ENCODE results near the gene HSPA2. TPM values are rescaled to one million over a fixed set of nuclear protein-coding genes. Genes with fewer than 3 reads are reported as not detected.

Gene HSPA2
- total and polyA plus RNA-seq, 12 donors = 3.4 to 74.6 (median 7.9) TPM

- Histone ChIP-seq H3K36me3 (replicated peaks in 1 of 2) (no peaks in the 10 kb centered on the region), H3K4me3 (no peak overlapping the region), H3K9me3 (replicated peaks in 1 of 3) (no peaks in the 10 kb centered on the region), H3K27me3 (no peaks in the 10 kb centered on the region), H3K27ac (no peak overlapping the region), H3K4me1 (replicated peaks in 1 of 2) (peaks cover 7 to 15% of the 10 kb centered on the region in 2 donors)
- intact Hi-C loops (cut with DNase I) = no loop called here
- TF ChIP-seq, protein P1, sequence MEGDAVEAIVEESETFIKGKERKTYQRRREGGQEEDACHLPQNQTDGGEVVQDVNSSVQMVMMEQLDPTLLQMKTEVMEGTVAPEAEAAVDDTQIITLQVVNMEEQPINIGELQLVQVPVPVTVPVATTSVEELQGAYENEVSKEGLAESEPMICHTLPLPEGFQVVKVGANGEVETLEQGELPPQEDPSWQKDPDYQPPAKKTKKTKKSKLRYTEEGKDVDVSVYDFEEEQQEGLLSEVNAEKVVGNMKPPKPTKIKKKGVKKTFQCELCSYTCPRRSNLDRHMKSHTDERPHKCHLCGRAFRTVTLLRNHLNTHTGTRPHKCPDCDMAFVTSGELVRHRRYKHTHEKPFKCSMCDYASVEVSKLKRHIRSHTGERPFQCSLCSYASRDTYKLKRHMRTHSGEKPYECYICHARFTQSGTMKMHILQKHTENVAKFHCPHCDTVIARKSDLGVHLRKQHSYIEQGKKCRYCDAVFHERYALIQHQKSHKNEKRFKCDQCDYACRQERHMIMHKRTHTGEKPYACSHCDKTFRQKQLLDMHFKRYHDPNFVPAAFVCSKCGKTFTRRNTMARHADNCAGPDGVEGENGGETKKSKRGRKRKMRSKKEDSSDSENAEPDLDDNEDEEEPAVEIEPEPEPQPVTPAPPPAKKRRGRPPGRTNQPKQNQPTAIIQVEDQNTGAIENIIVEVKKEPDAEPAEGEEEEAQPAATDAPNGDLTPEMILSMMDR (IDR thresholded peaks at IDR 0.05) = no peak
- no peak for TF ChIP-seq POLR2A (IDR thresholded peaks at IDR 0.05)
- DNase-seq = no peak
- WGBS, 4 donors = 81 to 90% (median 86%) methylated on average over 3 of the region's 3 CpGs
These were observed 32.6 kb downstream of the HSPA2 start for GRCh38 chr14:64573109-64573508.

DNA sequence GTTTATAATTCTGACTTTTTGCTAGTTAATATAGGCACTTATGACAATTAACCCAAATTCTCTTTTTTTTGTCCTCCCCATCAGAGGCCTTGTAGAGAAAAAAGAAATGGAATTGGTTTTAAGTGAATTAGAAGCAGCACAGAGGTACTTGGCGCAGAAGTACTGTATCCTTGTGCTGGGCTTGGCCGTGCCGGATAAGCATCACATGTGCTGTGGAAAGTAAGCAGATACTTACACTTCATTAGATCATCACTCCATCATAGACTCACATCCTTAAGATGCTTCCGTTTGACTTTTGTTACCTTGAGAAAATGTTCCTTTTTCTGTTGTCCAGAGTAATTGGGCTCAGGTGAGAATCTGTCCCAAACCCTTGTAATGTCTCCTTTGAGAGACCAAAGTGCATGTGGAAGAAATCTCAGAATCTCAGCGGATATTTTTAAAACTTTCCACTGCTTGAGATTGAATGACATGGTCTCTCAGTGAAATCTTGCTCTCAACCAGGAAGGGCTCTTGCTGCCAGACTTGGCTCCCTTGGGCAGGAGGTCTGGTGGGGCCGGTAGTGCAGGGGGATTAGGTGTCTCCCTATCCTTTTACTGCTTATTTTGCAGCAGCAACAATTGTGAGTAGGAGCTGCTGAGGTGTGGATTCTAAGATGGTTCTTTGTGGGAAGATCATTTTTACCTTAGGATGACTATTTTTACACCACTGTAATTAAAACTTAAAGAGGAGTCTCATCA is 34.0 kb downstream of the HSPA2 start:
- TF ChIP-seq, protein P1 (IDR thresholded peaks at IDR 0.05) = no peak
- no peak for TF ChIP-seq POLR2A (IDR thresholded peaks at IDR 0.05)
- H3K4me3 ChIP-seq = no peak overlapping the region
- peaks cover 2 to 4% of the 10 kb centered on the region in 2 donors for H3K4me1 ChIP-seq (replicated peaks in 1 of 2)
- no peak overlapping the region for H3K27ac ChIP-seq
- no peaks in the 10 kb centered on the region for H3K36me3 ChIP-seq (replicated peaks in 1 of 2)
- intact Hi-C loops (cut with DNase I) = no loop called here
- WGBS, 4 donors = 94 to 96% (median 95%) methylated on average over 6 of the region's 6 CpGs
- no peak for DNase-seq
- H3K27me3 ChIP-seq = no peaks in the 10 kb centered on the region
- no peaks in the 10 kb centered on the region for H3K9me3 ChIP-seq (replicated peaks in 1 of 3)

GRCh38 chr14:64577211-64577610 is 36.7 kb downstream of the HSPA2 start:
- Histone ChIP-seq H3K9me3 (replicated peaks in 1 of 3) (no peaks in the 10 kb centered on the region), H3K27me3 (no peaks in the 10 kb centered on the region), H3K36me3 (replicated peaks in 1 of 2) (no peaks in the 10 kb centered on the region), H3K4me3 (no peak overlapping the region), H3K27ac (no peak overlapping the region), H3K4me1 (replicated peaks in 1 of 2) (no peaks in the 10 kb centered on the region)
- no peak for TF ChIP-seq POLR2A (IDR thresholded peaks at IDR 0.05)
- TF ChIP-seq, protein P1 (IDR thresholded peaks at IDR 0.05) = no peak
- intact Hi-C loops (cut with DNase I) = no loop called here
- WGBS, 4 donors = 76 to 97% (median 88%) methylated on average over 5 of the region's 5 CpGs
- no peak for DNase-seq

- TF ChIP-seq, protein P1 (IDR thresholded peaks at IDR 0.05) = no peak
- TF ChIP-seq POLR2A (IDR thresholded peaks at IDR 0.05) = no peak
- WGBS, 4 donors = 75 to 81% (median 77%) methylated on average over 7 of the region's 7 CpGs
- Histone ChIP-seq H3K27me3 (no peaks in the 10 kb centered on the region), H3K4me3 (no peak overlapping the region), H3K9me3 (replicated peaks in 1 of 3) (no peaks in the 10 kb centered on the region), H3K4me1 (replicated peaks in 1 of 2) (no peaks in the 10 kb centered on the region), H3K36me3 (replicated peaks in 1 of 2) (no peaks in the 10 kb centered on the region), H3K27ac (no peak overlapping the region)
- intact Hi-C loops (cut with DNase I) = no loop called here
- no peak for DNase-seq
These were observed 39.9 kb downstream of the HSPA2 start for GRCh38 chr14:64580467-64580866.
